CD4-positive, alpha-beta memory T cell (primary cell): ENCODE results near the gene GMDS. TPM values are rescaled to one million over a fixed set of nuclear protein-coding genes. Genes with fewer than 3 reads are reported as not detected.
A peak's percentile ranks its signal among the peaks of the same experiment; 100 is the strongest.

Experiments
- CTCF ChIA-PET: fragments of 350-600 bp; sonication (Branson Sonifier 250); formaldehyde crosslinking; loops from one replicate; lab custom pipeline; 2021; ENCODE audit warnings: inconsistent platforms; ENCODE audit not compliant: partially characterized antibody; lab: Charles Lee
- POLR2A ChIA-PET: fragments of 350-600 bp; sonication (Branson Sonifier 250); formaldehyde crosslinking; loops from one replicate; lab custom pipeline; 2021; ENCODE audit not compliant: partially characterized antibody; lab: Charles Lee
- DNase-seq, 5 donors: peaks; one replicate each; pipeline versions ENCODE4 v3.0.0 to v3.0.0-alpha.2; 2020 to 2022; ENCODE audit warnings: mixed read lengths in 1 of 5
- H3K27ac ChIP-seq: one replicate; pipeline ENCODE4 v1.7.0; 2013; ENCODE audit warnings: low read depth, low read length
- H3K27me3 ChIP-seq: 2 replicates; pipeline ENCODE4 v1.7.0; 2013; ENCODE audit warnings: mild to moderate bottlenecking, low read length, moderate library complexity; ENCODE audit not compliant: insufficient read depth
- H3K36me3 ChIP-seq: 2 replicates; pipeline ENCODE4 v1.7.0; 2013; ENCODE audit warnings: mild to moderate bottlenecking, low read length, moderate library complexity; ENCODE audit not compliant: insufficient read depth
- H3K4me1 ChIP-seq: 2 replicates; pipeline ENCODE4 v1.7.0; 2013; ENCODE audit warnings: mild to moderate bottlenecking, low read length, moderate library complexity; ENCODE audit not compliant: insufficient read depth
- H3K4me3 ChIP-seq, 2 donors: one replicate each; pipeline ENCODE4 v1.7.0; 2013; ENCODE audit warnings: low read length in 2 of 2, mild to moderate bottlenecking in 1 of 2
- H3K9me3 ChIP-seq, 2 donors: one replicate each; pipeline ENCODE4 v1.7.0; 2013; ENCODE audit warnings: low read length in 2 of 2, control low read depth in 1 of 2; ENCODE audit not compliant: control insufficient read depth in 1 of 2
- H3K27ac Mint-ChIP-seq, 7 donors: one replicate each; pipeline ENCODE4 v1.8.0; 2020 to 2021; ENCODE audit warnings: mixed read lengths in 7 of 7, mild to moderate bottlenecking in 6 of 7, inconsistent platforms in 3 of 7, moderate library complexity in 3 of 7
- H3K27me3 Mint-ChIP-seq, 2 donors: one replicate each; pipeline ENCODE4 v1.8.0; 2020 to 2021; ENCODE audit warnings: mixed read lengths in 2 of 2
- H3K36me3 Mint-ChIP-seq, 2 donors: one replicate each; pipeline ENCODE4 v1.8.0; 2020 to 2021; ENCODE audit warnings: mixed read lengths in 2 of 2, inconsistent platforms in 1 of 2, mild to moderate bottlenecking in 1 of 2
- H3K4me1 Mint-ChIP-seq, 4 donors: one replicate each; pipeline ENCODE4 v1.8.0; 2020 to 2021; ENCODE audit warnings: mixed read lengths in 4 of 4, mild to moderate bottlenecking in 1 of 4
- H3K4me3 Mint-ChIP-seq, 8 donors: one replicate each; pipeline ENCODE4 v1.8.0; 2020 to 2021; ENCODE audit warnings: mixed read lengths in 8 of 8, mild to moderate bottlenecking in 7 of 8, moderate library complexity in 6 of 8, inconsistent platforms in 3 of 8
- H3K9me3 Mint-ChIP-seq, 8 donors: one replicate each; pipeline ENCODE4 v1.8.0; 2020 to 2021; ENCODE audit warnings: mixed read lengths in 8 of 8, mild to moderate bottlenecking in 5 of 8, inconsistent platforms in 3 of 8, moderate library complexity in 1 of 8
- intact Hi-C: fragments of 100-400 bp; cut with micrococcal nuclease; formaldehyde crosslinking; loops from one replicate; pipeline ENCODE4 v1.15.1; 2023
- polyA plus RNA-seq, 2 donors: library from polyadenylated mRNA; unstranded; fragments of 300-500 nt; fragmentation: Illumina TruSeq; gene quantifications; one replicate each; pipeline ENCODE4 v1.2.3, GENCODE V29; 2021
- total RNA-seq, 2 experiments: library from RNA; stranded (reverse); gene quantifications; one replicate each; pipeline ENCODE4 v1.2.3, GENCODE V29; 2021

Gene GMDS
- total and polyA plus RNA-seq, 4 experiments from 2014 or later = 12.1 to 24.0 (median 15.2) TPM

DNA sequence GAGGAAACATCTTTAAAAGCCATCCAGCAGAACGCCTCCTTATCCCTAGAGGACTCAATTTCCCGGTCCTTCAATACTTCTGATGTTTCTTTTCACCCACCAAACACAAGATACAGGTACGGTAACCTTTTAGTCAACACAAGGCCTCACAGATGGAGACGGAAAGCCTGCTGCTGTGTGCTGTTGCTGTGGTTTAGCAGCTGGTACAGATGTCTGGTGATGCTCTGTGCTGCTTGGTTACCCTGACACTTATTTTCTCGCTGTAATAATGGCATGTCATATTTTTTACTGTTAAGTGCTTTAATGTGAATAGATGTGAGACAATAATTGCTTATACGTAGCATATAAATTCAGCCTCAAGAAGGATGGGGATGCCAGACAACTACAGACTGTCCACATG lies 25.3 kb downstream of the GMDS start:
- Mint-ChIP-seq H3K4me1 (peaks cover 12 to 27% (median 19%) of the 10 kb centered on the region in 4 donors), H3K4me3 (no peak overlapping the region), H3K9me3 (no peaks in the 10 kb centered on the region), H3K27ac (no peak overlapping the region), H3K27me3 (no peaks in the 10 kb centered on the region), H3K36me3 (no peaks in the 10 kb centered on the region)
- no peaks in the 10 kb centered on the region for H3K9me3 ChIP-seq
- intact Hi-C loops = no loop called here
- no peak for DNase-seq
- no peak overlapping the region for H3K4me3 ChIP-seq
- ChIA-PET CTCF (interaction anchor here (2.4 kb wide), 1 partner anchor 12 kb away, joined by 11 read pairs; no protein-coding TSS in a partner anchor), POLR2A (no interaction called here)
- H3K36me3 ChIP-seq = no peaks in the 10 kb centered on the region
- no peak overlapping the region for H3K27ac ChIP-seq
- no peaks in the 10 kb centered on the region for H3K27me3 ChIP-seq
- peaks cover 14% of the 10 kb centered on the region for H3K4me1 ChIP-seq

DNA sequence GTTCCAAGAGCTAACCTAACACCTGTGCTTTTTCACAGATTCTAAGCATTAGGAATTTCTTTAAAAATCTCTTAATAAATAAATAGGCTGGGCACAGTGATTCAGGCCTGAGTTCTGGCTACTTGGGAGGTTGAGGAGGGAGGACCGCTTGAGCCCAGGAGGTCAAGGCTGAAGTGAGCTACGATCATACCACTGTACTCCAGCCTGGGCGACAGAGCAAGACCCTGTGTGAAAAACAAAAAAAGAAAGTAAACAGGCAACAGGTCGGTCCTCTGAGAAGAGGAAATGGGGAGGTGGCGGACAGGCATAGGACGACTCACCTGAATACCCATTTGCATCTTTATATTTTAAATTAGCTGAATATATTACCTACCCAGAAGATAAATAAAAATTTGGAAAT lies 26.5 kb downstream of the GMDS start:
- no peak for DNase-seq
- Mint-ChIP-seq H3K36me3 (no peaks in the 10 kb centered on the region), H3K4me3 (no peak overlapping the region), H3K27ac (no peak overlapping the region), H3K4me1 (peaks cover 11 to 30% (median 23%) of the 10 kb centered on the region in 4 donors), H3K27me3 (no peaks in the 10 kb centered on the region), H3K9me3 (no peaks in the 10 kb centered on the region)
- POLR2A ChIA-PET = no interaction called here
- intact Hi-C loops = no loop called here
- Histone ChIP-seq H3K4me1 (peaks cover 14% of the 10 kb centered on the region), H3K9me3 (no peaks in the 10 kb centered on the region), H3K4me3 (no peak overlapping the region), H3K36me3 (no peaks in the 10 kb centered on the region), H3K27me3 (no peaks in the 10 kb centered on the region), H3K27ac (no peak overlapping the region)
- CTCF ChIA-PET = no interaction called here

GRCh38 chr6:2216794-2217383 lies 28.5 kb downstream of the GMDS start:
- ChIA-PET POLR2A (interaction anchor here (0.6 kb wide), 1 partner anchor 8 kb away, joined by 3 read pairs; no protein-coding TSS in a partner anchor), CTCF (no interaction called here)
- no peaks in the 10 kb centered on the region for H3K36me3 Mint-ChIP-seq
- no peak for DNase-seq
- no peaks in the 10 kb centered on the region for H3K9me3 ChIP-seq
- H3K27me3 Mint-ChIP-seq = peaks cover 0 to 3% of the 10 kb centered on the region in 2 donors
- no peak overlapping the region for H3K27ac Mint-ChIP-seq
- peaks cover 3 to 17% (median 12%) of the 10 kb centered on the region in 4 donors for H3K4me1 Mint-ChIP-seq
- no peaks in the 10 kb centered on the region for H3K36me3 ChIP-seq
- no peak overlapping the region for H3K27ac ChIP-seq
- peaks cover 7% of the 10 kb centered on the region for H3K4me1 ChIP-seq
- no peaks in the 10 kb centered on the region for H3K9me3 Mint-ChIP-seq
- intact Hi-C loops = no loop called here
- no peak overlapping the region for H3K4me3 ChIP-seq
- H3K27me3 ChIP-seq = no peaks in the 10 kb centered on the region
- H3K4me3 Mint-ChIP-seq = no peak overlapping the region

- Mint-ChIP-seq H3K36me3 (no peaks in the 10 kb centered on the region), H3K9me3 (no peaks in the 10 kb centered on the region), H3K27ac (no peak overlapping the region), H3K27me3 (peaks cover 0 to 3% of the 10 kb centered on the region in 2 donors), H3K4me3 (no peak overlapping the region), H3K4me1 (peaks cover 0 to 5% (median 4%) of the 10 kb centered on the region in 4 donors)
- no peak overlapping the region for H3K4me3 ChIP-seq
- no peak for DNase-seq
- no peak overlapping the region for H3K27ac ChIP-seq
- no peaks in the 10 kb centered on the region for H3K4me1 ChIP-seq
- H3K36me3 ChIP-seq = no peaks in the 10 kb centered on the region
- CTCF ChIA-PET = no interaction called here
- POLR2A ChIA-PET = no interaction called here
- no peaks in the 10 kb centered on the region for H3K27me3 ChIP-seq
- intact Hi-C loops = no loop called here
- H3K9me3 ChIP-seq = no peaks in the 10 kb centered on the region
These were observed 30.1 kb downstream of the GMDS start for GRCh38 chr6:2215342-2215741.

- Mint-ChIP-seq H3K27me3 (peaks cover 0 to 3% of the 10 kb centered on the region in 2 donors), H3K36me3 (no peaks in the 10 kb centered on the region), H3K9me3 (no peaks in the 10 kb centered on the region), H3K27ac (peak overlapping the region in 2 of 7 donors; percentile 8 to 42), H3K4me3 (no peak overlapping the region), H3K4me1 (peaks cover 0 to 5% (median 4%) of the 10 kb centered on the region in 4 donors)
- H3K9me3 ChIP-seq = no peaks in the 10 kb centered on the region
- intact Hi-C loops = no loop called here
- no peak overlapping the region for H3K27ac ChIP-seq
- CTCF ChIA-PET = interaction anchor here (1.6 kb wide), 1 partner anchor 14 kb away, joined by 5 read pairs; no protein-coding TSS in a partner anchor
- no peaks in the 10 kb centered on the region for H3K36me3 ChIP-seq
- no peaks in the 10 kb centered on the region for H3K4me1 ChIP-seq
- POLR2A ChIA-PET = no interaction called here
- DNase-seq = no peak
- no peak overlapping the region for H3K4me3 ChIP-seq
- no peaks in the 10 kb centered on the region for H3K27me3 ChIP-seq
These were observed 32.3 kb downstream of the GMDS start for GRCh38 chr6:2213086-2213485.

- Mint-ChIP-seq H3K27me3 (peaks cover 0 to 3% of the 10 kb centered on the region in 2 donors), H3K36me3 (peaks cover 0 to 6% of the 10 kb centered on the region in 2 donors), H3K27ac (peak overlapping the region in 1 of 7 donors; percentile 21), H3K4me1 (no peaks in the 10 kb centered on the region), H3K9me3 (no peaks in the 10 kb centered on the region), H3K4me3 (no peak overlapping the region)
- ChIA-PET POLR2A (interaction anchor here (0.6 kb wide), 1 partner anchor 8 kb away, joined by 3 read pairs; no protein-coding TSS in a partner anchor), CTCF (interaction anchor here (1.0 to 2.2 kb wide), 4 partner anchors 12 to 613 kb away, joined by 4 to 11 read pairs (median 9); no protein-coding TSS in a partner anchor)
- no peaks in the 10 kb centered on the region for H3K4me1 ChIP-seq
- intact Hi-C loops = no loop called here
- no peaks in the 10 kb centered on the region for H3K27me3 ChIP-seq
- H3K36me3 ChIP-seq = no peaks in the 10 kb centered on the region
- no peak for DNase-seq
- H3K9me3 ChIP-seq = no peaks in the 10 kb centered on the region
- no peak overlapping the region for H3K4me3 ChIP-seq
- H3K27ac ChIP-seq = no peak overlapping the region
These were observed 36.1 kb downstream of the GMDS start for GRCh38 chr6:2209226-2209809.

DNA sequence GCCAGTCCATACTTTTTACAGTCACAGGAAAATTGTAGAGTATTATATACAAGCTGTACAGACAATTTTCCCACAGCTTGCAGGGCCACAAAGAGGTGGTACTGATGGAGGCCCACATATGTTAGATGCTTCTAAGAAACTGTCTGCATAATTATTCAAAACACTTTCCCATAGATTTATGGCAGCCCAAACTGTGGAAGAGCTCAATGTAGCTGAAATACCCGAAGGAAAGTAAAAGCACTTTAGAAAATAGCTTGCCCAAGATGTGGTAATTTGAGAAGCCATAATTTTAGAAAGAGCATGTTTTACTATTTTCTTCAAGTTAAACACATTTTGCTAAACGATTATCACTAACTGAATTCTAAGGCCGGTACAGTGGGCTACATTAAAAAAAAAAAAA lies 36.9 kb downstream of the GMDS start:
- intact Hi-C loops = no loop called here
- POLR2A ChIA-PET = interaction anchor here (0.6 to 0.7 kb wide), 2 partner anchors 9 to 569 kb away, joined by 3 read pairs; no protein-coding TSS in a partner anchor

More for the DNA sequence above, 36.9 kb downstream of the GMDS start:
- H3K9me3 ChIP-seq = no peaks in the 10 kb centered on the region
- no peaks in the 10 kb centered on the region for H3K9me3 Mint-ChIP-seq
- CTCF ChIA-PET = interaction anchor here (0.7 to 2.2 kb wide), 5 partner anchors 13 to 612 kb away, joined by 3 to 11 read pairs (median 7); no protein-coding TSS in a partner anchor
- no peaks in the 10 kb centered on the region for H3K27me3 ChIP-seq
- H3K27ac Mint-ChIP-seq = no peak overlapping the region
- no peak overlapping the region for H3K4me3 ChIP-seq
- peaks cover 0 to 6% of the 10 kb centered on the region in 2 donors for H3K36me3 Mint-ChIP-seq
- H3K36me3 ChIP-seq = no peaks in the 10 kb centered on the region
- DNase-seq = no peak
- peaks cover 0 to 2% of the 10 kb centered on the region in 2 donors for H3K27me3 Mint-ChIP-seq
- no peaks in the 10 kb centered on the region for H3K4me1 ChIP-seq
- H3K4me3 Mint-ChIP-seq = no peak overlapping the region
- no peaks in the 10 kb centered on the region for H3K4me1 Mint-ChIP-seq
- H3K27ac ChIP-seq = no peak overlapping the region
